NCI-H2171 (cell line): ENCODE results near the gene GAS2L3.
"Not testable (repeated sequence)": the region's sequence is repeated elsewhere in the genome, so short reads cannot be mapped to it uniquely, and the experiment has no call there.

ENCODE experiments used
- DNase-seq: peaks from one replicate; lab custom pipeline; 2025; lab: John Stamatoyannopoulos, UW

The GAS2L3 gene

DNA sequence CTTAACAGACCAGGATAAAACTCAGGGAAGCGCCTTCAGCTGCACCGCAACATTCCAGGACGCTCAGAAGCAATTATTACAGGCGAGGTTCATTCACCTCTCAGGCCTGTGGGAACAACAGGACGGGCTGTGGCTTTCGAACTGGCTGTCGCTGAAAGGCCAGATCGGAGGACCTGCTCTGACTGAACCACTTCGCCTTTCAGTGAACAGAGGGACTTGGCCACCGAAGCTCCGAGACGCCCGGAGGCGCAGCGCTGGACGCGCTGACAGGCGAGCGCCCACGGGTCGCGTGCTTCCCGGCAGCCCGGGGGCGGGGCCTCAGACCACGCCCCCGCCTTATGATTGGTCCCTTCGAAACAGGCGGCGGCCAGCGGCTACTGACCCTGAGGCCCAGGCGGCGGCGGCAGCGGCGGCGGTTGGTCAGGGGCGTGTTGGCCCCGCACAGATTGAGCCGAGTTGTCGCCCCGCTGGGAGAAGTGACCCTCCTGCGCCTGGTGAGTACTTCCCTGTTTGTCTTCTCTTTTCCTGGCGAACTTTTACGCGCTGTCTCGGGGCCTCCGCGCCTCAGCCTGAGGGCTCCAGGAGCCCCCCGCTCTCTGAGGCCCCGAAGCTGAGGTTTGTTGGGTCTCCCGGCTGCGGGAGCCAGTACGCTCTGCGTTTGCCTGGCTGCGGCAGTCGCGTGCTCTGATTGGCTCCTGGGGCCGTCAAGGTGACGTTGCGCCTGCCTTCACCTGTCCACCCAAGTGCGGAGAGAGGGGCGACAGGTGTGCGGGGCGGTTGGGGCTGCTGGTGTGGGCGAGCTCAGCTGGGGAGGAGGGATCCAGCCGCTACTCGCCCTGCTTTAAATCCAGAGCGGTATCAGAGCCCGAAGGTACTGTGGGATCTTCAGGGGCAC lies at the start of gene GAS2L3:
Gene GAS2L3 (plus strand): TSS at position 393 of the 895 bp plus-strand sequence. CDS start 21,221 bp downstream, outside the sequence.
- DNase-seq: peak; percentile 69

DNA sequence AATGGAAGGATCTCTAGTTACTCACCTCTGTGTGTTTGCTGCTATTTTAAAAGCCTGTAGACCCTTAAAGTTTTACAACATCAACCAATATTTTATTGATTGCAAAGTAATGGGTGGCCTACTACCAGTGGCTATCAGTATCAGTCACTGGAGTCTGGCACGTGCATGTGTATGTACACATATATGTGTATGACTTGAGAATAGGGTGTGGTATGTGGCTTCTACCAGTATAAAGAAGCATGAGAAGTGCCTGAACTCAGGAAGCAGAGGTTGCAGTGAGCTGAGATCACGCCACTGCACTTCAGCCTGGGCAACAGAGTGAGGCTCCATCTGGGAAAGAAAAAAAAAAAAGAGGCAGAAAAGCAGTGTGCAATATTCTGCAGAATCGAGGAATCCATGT lies 45.5 kb upstream of the GAS2L3 start:
- no peak for DNase-seq

DNA sequence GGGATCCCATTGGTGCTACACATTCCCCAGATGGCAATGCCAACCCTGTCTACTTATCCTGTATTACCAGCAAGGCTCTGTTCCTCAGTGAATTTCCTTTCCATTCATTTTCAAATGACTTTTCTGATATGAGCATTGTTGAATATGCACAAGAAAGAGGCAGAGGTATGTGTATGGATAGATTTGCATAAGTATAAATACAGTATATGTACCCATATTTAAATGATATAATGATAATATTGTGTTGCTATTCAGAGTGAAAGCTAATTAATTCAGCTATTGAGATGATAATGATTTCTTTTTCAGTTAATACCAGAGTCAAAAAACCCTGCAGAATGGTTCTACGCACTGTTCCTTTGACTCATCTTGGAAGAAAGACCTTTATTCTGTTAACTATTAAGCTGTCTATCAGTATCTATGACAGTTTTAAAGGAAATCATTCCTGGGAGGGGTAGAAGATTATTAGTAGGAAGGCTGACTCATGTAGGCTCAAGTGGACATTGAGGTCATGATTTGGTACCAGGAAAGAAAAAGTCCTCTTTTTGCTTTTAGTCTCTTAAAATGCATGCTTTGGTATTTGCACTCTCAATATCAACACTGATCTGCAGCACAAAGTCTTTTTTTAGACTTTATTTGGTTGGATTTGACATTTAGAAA lies 44.9 kb upstream of the GAS2L3 start:
- DNase-seq: no peak

DNA sequence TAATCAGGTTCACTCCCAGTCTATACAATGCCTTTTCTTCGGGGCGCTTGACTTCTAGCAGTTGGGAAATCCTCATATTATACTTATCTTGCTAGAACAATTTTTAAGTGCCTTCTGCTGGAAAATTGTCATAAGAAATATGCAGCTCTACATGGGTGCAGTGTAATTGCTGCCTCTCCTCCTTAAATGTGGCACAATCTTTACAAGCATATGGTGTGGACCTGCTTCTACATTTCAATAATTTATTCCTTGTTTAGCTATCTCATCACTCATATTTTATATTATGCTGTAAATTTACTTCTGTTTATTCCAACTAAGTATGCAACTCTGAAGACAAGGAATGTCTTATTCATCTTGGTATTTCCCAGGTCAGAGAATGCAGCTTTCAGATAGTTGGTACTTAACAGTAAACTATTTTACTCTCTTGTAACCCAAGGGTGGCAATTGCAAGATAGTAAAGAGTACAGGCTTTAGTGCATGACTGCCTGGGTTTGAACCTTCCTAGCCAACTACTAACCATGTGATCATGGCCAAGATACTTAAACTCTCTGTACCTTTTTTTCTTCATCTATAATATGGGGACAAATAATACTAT lies 43.6 kb upstream of the GAS2L3 start:
- no peak for DNase-seq

DNA sequence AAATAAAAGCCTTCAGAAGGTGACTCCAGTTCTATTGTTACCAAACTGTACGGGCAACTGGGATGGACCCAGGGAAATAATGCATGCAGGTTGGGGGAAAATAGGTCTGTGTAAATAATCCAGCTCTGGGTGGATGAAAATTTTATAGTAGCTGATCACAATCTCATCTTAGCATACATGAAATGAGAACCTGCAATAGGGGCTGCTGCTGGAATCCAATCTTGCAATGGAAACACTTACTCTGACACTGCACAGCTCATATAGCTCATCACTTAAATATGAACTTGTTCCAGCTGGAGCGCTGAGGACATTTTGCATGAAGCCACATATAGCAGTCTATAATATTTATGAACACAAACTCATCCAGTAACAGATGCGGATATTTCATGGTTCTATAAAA lies 40.1 kb upstream of the GAS2L3 start:
- no peak for DNase-seq

DNA sequence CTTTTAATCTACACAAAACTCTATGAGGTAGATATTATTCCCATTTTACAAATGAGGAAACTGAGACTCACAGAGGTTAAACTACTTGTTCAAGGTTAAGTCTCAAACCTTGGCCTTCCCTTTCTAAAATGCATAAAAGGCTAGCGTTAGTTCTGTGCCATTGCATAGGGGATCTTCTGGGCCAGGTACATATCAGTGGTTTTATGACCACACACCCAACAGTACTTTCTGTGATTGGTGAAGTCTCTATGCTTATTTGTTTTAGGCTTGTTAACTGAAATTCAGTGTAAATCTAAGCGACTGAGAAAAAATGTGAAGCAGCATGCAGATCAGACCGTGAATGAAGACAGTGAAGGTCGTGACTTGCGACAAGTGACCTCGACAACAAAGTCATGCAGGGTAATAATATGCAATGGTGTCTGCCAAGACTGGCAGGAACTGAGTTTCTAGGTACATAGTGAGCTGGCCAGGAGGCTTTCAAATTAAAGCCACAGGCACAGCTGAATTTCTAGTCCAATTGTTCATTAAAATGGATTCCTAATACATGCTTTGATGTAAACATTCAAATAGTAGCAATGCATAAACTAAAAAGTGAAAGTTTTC lies 38.8 kb upstream of the GAS2L3 start:
- DNase-seq: no peak

DNA sequence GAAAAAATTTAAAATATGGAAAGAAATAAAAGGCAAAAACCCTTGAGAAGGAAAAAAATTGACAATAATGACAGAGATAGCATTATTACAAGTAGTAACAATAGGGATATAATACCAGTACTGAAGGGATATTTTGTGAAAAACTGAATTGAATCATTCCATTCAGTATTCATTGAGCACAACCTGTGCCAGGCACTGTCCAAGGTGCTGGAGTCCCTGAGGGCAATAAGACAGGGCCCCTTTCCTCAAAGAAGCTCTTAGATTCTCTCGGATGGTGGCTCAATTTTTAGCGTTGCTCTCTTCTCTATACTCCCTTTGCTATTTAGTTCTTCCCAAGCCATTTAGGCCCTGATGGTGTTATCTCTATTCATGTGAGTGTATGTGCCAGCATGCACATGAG lies 34.3 kb upstream of the GAS2L3 start:
- no peak for DNase-seq

DNA sequence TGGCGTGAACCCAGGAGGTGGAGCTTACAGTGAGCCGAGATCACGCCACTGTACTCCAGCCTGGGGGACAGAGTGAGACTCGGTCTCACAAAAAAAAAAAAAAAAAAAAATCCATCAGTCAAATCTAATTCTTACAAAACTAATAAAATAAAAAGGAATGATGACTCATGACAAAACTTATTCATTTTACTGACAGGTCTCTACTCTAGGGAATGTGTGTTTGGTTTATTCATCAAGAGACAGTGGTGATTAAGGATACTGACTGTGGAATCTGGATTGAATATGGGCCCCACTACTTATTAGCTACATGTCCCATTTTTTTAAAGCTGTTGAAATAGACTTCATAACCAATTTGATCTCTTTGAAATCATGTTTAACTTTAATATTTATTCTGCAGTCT lies 29.3 kb upstream of the GAS2L3 start:
- no peak for DNase-seq

DNA sequence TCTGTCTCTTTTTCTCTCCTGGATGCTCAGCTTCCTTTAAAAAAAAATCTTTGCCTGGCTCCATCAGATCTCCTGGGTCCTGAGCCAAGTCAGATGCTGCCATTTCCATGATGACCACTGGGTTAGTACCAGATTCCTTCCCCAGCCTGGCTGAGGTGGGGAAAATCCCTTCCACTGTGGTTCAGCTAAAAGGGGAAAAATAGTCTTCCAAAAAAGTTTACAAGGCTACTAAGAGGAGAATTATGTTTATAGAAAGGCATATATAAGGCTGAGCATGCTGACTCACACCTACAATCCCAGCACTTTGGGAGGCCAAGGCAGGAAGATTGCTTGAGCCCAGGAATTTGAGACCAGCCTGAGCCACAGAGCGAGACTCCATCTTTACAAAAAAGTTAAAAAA lies 28.4 kb upstream of the GAS2L3 start:
- no peak for DNase-seq

DNA sequence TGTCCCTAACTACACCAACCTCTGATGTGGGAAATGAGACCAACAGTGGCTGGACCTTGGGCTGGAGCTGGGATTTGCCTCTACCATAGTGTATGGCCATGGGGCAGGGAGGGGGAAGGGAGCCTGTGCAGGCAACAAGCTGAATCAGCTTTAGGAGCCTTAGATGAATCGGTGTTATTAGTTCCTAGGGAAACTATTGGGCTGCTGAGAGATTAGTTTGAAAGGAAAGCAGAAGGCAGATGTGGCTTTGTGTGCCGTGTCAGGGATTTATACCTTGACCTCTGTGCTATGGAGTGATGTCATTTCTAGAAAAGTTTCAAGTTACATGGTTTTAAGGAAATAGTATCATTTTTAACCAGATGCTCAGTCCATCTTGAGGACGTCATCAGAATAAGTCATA lies 19.5 kb upstream of the GAS2L3 start:
- DNase-seq: no peak

DNA sequence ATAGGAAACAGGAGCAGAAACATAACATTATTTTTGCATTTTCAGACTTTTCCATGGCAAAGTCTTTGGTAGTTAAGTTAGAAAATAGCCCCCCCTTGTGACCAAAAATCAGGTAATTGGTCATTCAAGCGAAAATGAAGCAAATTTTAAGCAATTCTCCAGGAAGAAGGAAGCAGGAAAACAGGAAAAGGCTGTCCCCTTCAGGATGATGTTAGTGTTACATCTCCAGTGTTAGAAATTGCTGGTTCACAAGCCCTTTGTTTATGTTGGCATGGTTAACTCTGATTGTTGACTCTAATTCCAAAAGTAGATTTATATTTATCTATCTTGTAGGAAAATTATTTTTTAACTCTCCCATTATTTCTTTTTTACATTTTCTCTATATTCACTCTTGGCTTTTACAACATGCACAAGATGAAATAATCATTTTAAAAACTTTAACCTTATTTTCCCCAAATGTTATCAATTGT lies 18.8 kb upstream of the GAS2L3 start:
- DNase-seq: peak; percentile 61

DNA sequence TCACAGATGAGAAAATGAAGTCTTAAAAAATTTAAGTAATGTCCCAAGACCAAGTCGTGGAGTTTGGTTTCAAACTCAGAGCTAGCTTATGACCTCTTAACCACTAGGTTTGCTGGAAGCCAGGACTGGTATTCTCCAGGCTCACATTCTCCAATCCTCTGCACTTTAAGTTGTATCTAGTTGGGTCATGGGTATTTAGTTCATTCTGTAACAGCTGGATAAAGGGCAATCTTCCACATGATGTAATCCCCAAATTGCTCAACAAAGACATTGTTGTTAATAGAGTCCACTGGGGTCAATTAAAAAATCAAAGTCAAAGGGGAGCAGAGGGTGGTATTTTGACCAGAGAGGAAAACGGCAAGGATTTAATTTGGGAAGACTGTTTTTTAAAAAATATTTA lies 17.8 kb upstream of the GAS2L3 start:
- no peak for DNase-seq

DNA sequence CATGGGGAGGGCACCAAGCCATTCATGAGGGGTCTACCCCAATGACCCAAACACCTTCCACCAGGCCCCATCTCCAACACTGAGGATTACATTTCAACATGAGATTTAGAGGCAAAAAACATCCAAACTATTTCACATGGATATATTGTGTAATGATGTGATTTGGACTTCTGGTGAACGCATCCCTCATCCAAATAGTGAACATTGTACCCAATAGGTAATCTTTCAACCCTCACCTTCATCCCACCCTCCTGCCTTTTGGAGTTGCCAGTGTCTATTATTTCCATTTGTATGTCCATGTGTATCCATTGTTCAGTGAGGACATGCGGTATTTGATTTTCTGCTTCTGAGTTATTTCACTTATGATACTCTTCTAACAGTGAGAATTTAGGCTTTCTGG lies 16.1 kb upstream of the GAS2L3 start:
- DNase-seq: no peak

DNA sequence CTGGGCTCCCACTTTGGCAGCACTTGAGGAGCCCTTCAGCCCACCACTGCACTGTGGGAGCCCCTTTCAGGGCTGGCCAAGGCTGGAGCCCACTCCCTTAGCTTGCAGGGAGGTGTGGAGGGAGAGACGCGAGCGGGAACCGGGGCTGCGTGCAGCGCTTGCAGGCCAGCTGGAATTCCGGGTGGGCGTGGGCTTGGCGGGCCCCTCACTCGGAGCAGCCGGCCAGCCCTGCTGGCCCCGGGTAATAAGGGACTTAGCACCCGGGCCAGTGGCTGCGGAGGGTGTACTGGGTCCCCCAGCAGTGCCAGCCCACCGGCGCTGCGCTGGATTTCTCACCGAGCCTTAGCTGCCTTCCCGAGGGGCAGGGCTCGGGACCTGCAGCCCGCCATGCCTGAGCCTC lies 14.2 kb upstream of the GAS2L3 start:
- DNase-seq: not testable (repeated sequence)

DNA sequence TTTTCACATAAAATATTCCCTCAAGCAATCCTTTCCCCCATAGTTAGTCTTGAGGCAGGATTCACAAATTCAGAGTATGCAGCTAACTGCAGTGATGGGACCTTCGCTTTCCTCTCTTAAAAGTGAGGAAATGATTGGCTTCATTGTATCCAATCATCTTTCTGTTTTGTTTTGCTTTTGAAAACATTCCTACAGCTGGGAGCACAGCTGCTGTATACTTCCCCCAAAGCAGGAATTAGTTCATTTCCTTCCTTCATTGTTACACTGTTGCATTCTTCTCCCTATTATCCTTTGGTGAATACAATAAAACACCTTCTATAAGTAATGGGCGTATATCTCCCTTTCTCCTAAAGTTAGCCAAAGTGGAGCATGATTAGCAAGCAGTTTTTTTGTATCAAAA lies 9.4 kb upstream of the GAS2L3 start:
- no peak for DNase-seq

DNA sequence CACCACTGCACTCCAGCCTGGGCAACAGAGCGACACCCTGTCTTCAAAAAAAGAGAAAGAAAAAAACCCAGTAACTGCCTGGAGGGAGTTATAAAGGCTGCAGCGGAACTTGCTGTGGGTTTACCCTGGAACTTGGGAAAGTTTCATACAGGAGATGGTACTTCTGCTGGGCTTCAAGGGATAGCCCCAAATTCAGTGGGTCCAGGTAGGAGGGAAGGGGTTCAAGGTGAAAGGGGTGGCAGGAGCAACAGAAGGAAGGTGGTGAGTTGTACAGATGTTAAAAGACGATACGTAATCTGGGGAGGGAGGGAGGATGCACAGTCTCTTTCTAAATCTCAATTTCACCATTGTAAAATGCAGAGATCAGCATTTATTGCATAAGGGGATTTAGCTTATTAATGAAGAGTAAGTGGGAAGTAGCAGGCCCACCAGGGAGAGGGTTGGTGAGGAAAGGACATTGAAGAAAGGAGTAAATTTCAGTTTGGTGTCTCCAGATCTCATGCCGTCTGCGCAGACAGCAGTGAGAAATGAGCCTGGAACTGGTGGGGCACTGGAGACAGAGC lies 8.5 kb upstream of the GAS2L3 start:
- DNase-seq: no peak

DNA sequence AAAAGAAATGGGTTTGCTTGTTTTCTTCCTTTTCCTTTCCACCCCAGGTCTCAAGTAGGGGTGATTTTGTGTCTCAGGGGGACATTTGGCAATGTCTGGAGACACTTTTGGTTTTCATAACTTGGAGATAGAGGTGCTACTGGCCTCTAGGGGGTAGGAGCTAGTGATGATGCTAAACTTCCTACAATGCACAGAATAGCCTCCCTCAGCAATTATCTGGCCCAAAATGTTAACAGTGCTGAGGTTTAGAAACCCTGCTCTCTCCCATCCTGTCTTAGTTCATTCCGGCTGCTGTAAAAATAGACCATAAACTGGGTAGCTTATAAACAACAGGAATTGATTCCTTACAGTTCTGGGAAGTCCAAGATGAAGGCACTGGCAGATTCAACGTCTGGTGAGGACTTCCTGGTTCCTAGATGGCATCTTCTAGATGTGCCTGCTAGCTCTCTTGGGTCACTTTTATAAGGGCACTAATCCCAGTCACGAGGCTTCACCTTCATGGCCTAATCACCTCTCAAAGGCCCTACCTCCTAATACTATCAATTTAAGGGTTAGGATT lies 7.4 kb upstream of the GAS2L3 start:
- DNase-seq: no peak

DNA sequence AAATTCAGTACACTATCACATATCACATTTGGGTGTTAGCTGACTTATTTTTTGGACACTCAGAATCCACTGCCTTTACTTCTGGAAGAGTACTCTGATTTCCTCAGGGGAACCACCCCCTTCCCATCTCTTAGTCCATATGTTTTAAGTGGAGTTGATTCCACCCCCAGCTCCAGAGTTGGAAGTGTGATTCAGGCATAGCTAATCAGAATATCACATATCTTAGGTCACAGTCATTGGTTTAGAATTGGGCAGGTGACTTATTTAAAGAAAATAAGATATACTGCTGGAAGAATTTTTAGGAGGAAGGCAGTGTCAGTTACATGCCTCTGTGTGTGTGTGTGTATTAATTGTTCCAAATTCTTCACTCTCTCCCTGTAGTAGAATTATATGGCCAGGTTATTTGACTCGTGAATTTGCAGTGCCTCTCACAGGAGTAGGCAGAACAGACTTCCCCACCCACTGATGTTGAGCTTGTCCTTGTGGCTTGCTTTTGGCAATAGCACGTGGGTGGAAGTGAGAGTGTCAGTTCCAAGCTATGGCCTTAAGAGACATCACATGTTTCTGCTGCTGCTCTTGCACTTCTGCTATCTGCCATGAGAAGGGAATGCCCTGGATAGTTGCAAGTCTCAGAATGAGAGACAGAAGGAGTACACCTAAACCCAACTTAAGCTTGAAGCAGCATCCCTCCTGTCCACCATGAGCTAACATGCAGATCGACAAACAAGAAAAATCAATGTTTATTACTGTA lies 6.4 kb upstream of the GAS2L3 start:
- DNase-seq: no peak

DNA sequence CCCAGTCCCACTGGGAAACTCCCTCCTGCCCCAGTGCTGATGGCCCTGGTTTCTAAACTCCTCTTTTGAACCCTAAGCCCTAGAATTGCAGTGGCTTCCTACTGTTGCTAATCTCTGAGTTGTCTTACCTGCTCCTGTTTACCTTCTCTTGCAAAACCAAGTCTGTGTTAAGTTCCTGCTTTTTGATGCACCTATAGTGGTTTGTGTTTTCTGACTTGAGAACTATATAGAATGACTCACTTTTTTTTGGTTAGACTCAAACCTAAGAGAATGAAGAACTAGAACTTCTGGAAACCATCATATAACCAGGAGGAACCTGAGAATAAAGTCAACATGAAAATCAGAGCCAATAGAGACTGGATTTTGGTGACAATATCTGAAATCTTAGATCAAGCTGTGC lies 5.5 kb upstream of the GAS2L3 start:
- no peak for DNase-seq

DNA sequence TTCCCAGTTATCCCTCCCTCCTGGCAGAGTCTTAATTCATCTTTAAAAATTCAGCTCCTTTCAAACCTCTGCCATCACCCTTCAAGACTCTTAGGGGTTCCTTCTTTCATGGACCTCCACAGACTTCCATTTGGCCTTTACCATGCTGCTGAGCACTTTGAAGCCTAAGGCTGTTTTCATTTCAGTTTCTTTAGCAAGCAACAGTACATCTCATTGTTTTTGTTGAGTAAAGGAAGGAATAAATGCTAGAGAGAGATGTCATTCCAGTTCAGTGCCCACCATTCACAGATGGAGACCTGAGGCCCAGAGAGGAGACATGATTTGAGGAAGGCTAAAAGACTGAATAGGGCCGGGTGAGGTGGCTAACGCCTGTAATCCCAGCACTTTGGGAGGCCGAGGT lies 1.3 kb upstream of the GAS2L3 start:
- DNase-seq: no peak
